H1 (cell line): ENCODE results near the gene B3GALT5. TPM values are rescaled to one million over a fixed set of nuclear protein-coding genes. Genes with fewer than 3 reads are reported as not detected.

ENCODE experiments used
- CTCF ChIA-PET: fragments of 300-600 bp; sonication (Branson Sonifier 250); formaldehyde crosslinking; loops from one replicate; lab custom pipeline; 2021; ENCODE audit not compliant: partially characterized antibody; lab: Charles Lee
- POLR2A ChIA-PET: fragments of 300-600 bp; sonication (Branson Sonifier 250); formaldehyde crosslinking; loops from one replicate; lab custom pipeline; 2021; ENCODE audit warnings: inconsistent platforms; ENCODE audit not compliant: partially characterized antibody; lab: Charles Lee
- DNase-seq, 2 experiments: peaks; one replicate each; pipeline versions ENCODE4 v3.0.0 to v3.0.0-alpha.2; 2010 to 2022; ENCODE audit warnings: low spot score in 2 of 2, low read depth in 1 of 2, mixed read lengths in 1 of 2
- FAIRE-seq: peaks from 2 replicates; lab custom pipeline; 2011; peaks lifted over from hg19 to GRCh38; lab: Jason Lieb, UNC
- H2AFZ ChIP-seq: 2 replicates; pipeline ENCODE4 v1.8.1; 2012; ENCODE audit warnings: low read length, inconsistent platforms
- H2AK5ac ChIP-seq: 2 replicates; pipeline ENCODE4 v1.6.1; 2013; ENCODE audit warnings: low read depth, low read length
- H2BK120ac ChIP-seq: replicated peaks from 2 replicates; pipeline ENCODE3; 2013; ENCODE audit warnings: low read depth, low read length, inconsistent platforms
- H2BK12ac ChIP-seq: 2 replicates; pipeline ENCODE4 v1.6.1; 2013; ENCODE audit warnings: low read depth, low read length
- H2BK15ac ChIP-seq: 2 replicates; pipeline ENCODE4 v1.6.1; 2013; ENCODE audit warnings: low read length
- H2BK20ac ChIP-seq: 2 replicates; pipeline ENCODE4 v1.6.1; 2013; ENCODE audit warnings: low read length
- H2BK5ac ChIP-seq: 2 replicates; pipeline ENCODE4 v1.6.1; 2013; ENCODE audit warnings: low read depth, low read length
- H3K14ac ChIP-seq: 2 replicates; pipeline ENCODE4 v1.6.1; 2013; ENCODE audit warnings: inconsistent platforms; ENCODE audit not compliant: insufficient read length
- H3K18ac ChIP-seq: 2 replicates; pipeline ENCODE4 v1.6.1; 2013; ENCODE audit warnings: low read length; ENCODE audit errors: extremely low read depth
- H3K23ac ChIP-seq: 2 replicates; pipeline ENCODE4 v1.6.1; 2013; ENCODE audit warnings: inconsistent platforms; ENCODE audit not compliant: insufficient read length
- H3K23me2 ChIP-seq: 2 replicates; pipeline ENCODE4 v1.6.1; 2013; ENCODE audit warnings: low read depth, low read length
- H3K27ac ChIP-seq: 2 replicates; pipeline ENCODE4 v1.6.1; 2011; ENCODE audit warnings: low read depth, low read length, inconsistent platforms
- H3K27me3 ChIP-seq, 4 experiments: replicated peaks in 1 of 4; 1 replicate in 1 of 4; 2 replicates in 3 of 4; pipeline versions ENCODE4 v1.6.1 to v1.8.1; 2011 to 2013; ENCODE audit warnings: low read length in 3 of 4, mild to moderate bottlenecking in 3 of 4, inconsistent platforms in 2 of 4, mixed read lengths in 2 of 4, moderate library complexity in 1 of 4; ENCODE audit not compliant: control insufficient read depth in 3 of 4, insufficient read depth in 3 of 4; ENCODE audit errors: extremely low read depth in 1 of 4
- H3K36me3 ChIP-seq, 4 experiments: 2 replicates each; pipeline versions ENCODE4 v1.6.1 to v1.8.1; 2011 to 2013; ENCODE audit warnings: mild to moderate bottlenecking in 4 of 4, low read length in 3 of 4, moderate library complexity in 2 of 4, control low read depth in 1 of 4, inconsistent platforms in 1 of 4; ENCODE audit not compliant: insufficient read depth in 4 of 4, control insufficient read depth in 2 of 4
- H3K4ac ChIP-seq: replicated peaks from 2 replicates; pipeline ENCODE3; 2013; ENCODE audit warnings: low read length, low read depth, mixed read lengths, inconsistent platforms; ENCODE audit not compliant: insufficient read length
- H3K4me1 ChIP-seq, 4 experiments: replicated peaks in 1 of 4; 1 replicate in 1 of 4; 2 replicates in 3 of 4; pipeline versions ENCODE4 v1.6.1 to v1.8.1; 2011 to 2013; ENCODE audit warnings: low read length in 3 of 4, inconsistent platforms in 2 of 4, mixed read lengths in 1 of 4; ENCODE audit not compliant: insufficient read depth in 4 of 4, control insufficient read depth in 3 of 4
- H3K4me2 ChIP-seq, 2 experiments: 2 replicates each; pipeline versions ENCODE4 v1.6.1 to v1.8.1; 2011 to 2013; ENCODE audit warnings: low read depth in 2 of 2, low read length in 2 of 2, control low read depth in 1 of 2, inconsistent platforms in 1 of 2, mild to moderate bottlenecking in 1 of 2; ENCODE audit not compliant: insufficient read depth in 1 of 2
- H3K4me3 ChIP-seq, 4 experiments: fragments of 200-600, 300-600 bp in 1 of 4; sonication (generic), shearing (Covaris generic), sonication (Bioruptor Twin) in 1 of 4; 2 replicates each; pipeline versions ENCODE4 v1.5.1 to v1.8.1; 2011 to 2016; ENCODE audit warnings: low read length in 4 of 4, low read depth in 3 of 4, control low read depth in 2 of 4, inconsistent platforms in 2 of 4, mild to moderate bottlenecking in 2 of 4, mixed read lengths in 1 of 4, moderate library complexity in 1 of 4; ENCODE audit not compliant: insufficient read depth in 2 of 4; ENCODE audit errors: extremely low read depth in 1 of 4
- H3K56ac ChIP-seq: replicated peaks from 2 replicates; pipeline ENCODE3; 2013; ENCODE audit warnings: low read depth, mild to moderate bottlenecking, mixed read lengths, low read length, inconsistent platforms; ENCODE audit not compliant: insufficient read length
- H3K79me1 ChIP-seq: 2 replicates; pipeline ENCODE4 v1.6.1; 2013; ENCODE audit warnings: low read depth, low read length, control low read depth
- H3K79me2 ChIP-seq, 2 experiments: 2 replicates each; pipeline versions ENCODE4 v1.6.1 to v1.8.1; 2012 to 2013; ENCODE audit warnings: low read length in 2 of 2, mild to moderate bottlenecking in 2 of 2, inconsistent platforms in 1 of 2; ENCODE audit not compliant: insufficient read depth in 2 of 2, control insufficient read depth in 1 of 2
- H3K9ac ChIP-seq, 4 experiments: replicated peaks in 1 of 4; 1 replicate in 1 of 4; 2 replicates in 3 of 4; pipeline versions ENCODE4 v1.6.1 to v1.8.1; 2011 to 2013; ENCODE audit warnings: low read depth in 3 of 4, low read length in 3 of 4, control low read depth in 2 of 4, mild to moderate bottlenecking in 2 of 4, moderate library complexity in 2 of 4, inconsistent platforms in 1 of 4; ENCODE audit errors: extremely low read depth in 1 of 4
- H3K9me3 ChIP-seq, 2 experiments: 2 replicates each; pipeline versions ENCODE4 v1.6.1 to v1.8.1; 2012 to 2013; ENCODE audit warnings: mild to moderate bottlenecking in 2 of 2, moderate library complexity in 2 of 2, control low read depth in 1 of 2, inconsistent platforms in 1 of 2, low read depth in 1 of 2, low read length in 1 of 2, mixed read lengths in 1 of 2; ENCODE audit not compliant: insufficient read depth in 2 of 2
- H4K20me1 ChIP-seq, 2 experiments: replicated peaks in 1 of 2; 2 replicates each; pipeline versions ENCODE3 to v1.8.1; 2011 to 2013; ENCODE audit warnings: inconsistent platforms in 2 of 2, low read length in 2 of 2, mild to moderate bottlenecking in 1 of 2; ENCODE audit not compliant: insufficient read depth in 2 of 2, control insufficient read depth in 1 of 2
- H4K5ac ChIP-seq: 2 replicates; pipeline ENCODE4 v1.6.1; 2013; ENCODE audit warnings: low read length, low read depth, mixed read lengths, inconsistent platforms; ENCODE audit not compliant: insufficient read length
- H4K8ac ChIP-seq: 2 replicates; pipeline ENCODE4 v1.8.0; 2013; ENCODE audit warnings: mild to moderate bottlenecking, moderate library complexity, low read length, inconsistent platforms; ENCODE audit not compliant: insufficient read depth; ENCODE audit errors: extremely low read depth
- H4K91ac ChIP-seq: replicated peaks from 2 replicates; pipeline ENCODE3; 2013; ENCODE audit warnings: low read length, mixed read lengths, inconsistent platforms; ENCODE audit not compliant: insufficient read length
- ATF3 ChIP-seq: IDR thresholded peaks from 2 replicates; pipeline ENCODE4 v1.6.1; 2011; ENCODE audit warnings: low read depth, mild to moderate bottlenecking, low read length; ENCODE audit not compliant: insufficient read depth
- BRCA1 ChIP-seq: IDR thresholded peaks from 2 replicates; pipeline ENCODE4 v1.6.1; 2012; ENCODE audit warnings: low read depth, low read length, improper control_type of control experiment
- CBX5 ChIP-seq: fragments of 300-800, 300-1000 bp; sonication (generic); IDR thresholded peaks from 2 replicates; pipeline ENCODE4 v1.7.1; 2016; ENCODE audit warnings: antibody characterized with exemption, low read length, low read depth
- EGR1 ChIP-seq: IDR thresholded peaks from 2 replicates; pipeline ENCODE4 v1.6.1; 2011; ENCODE audit warnings: low read depth, low read length, borderline replicate concordance
- EZH2 ChIP-seq: fragments of 200-600 bp; sonication (generic); IDR thresholded peaks from 2 replicates; pipeline ENCODE4 v1.7.1; 2012; ENCODE audit warnings: low read depth, mild to moderate bottlenecking, moderate library complexity, low read length, inconsistent platforms; ENCODE audit not compliant: severe bottlenecking
- FOSL1 ChIP-seq: IDR thresholded peaks from 2 replicates; pipeline ENCODE4 v1.6.1; 2011; ENCODE audit warnings: mild to moderate bottlenecking, low read depth, low read length, moderate library complexity; ENCODE audit not compliant: insufficient read depth
- GABPA ChIP-seq: IDR thresholded peaks from 2 replicates; pipeline ENCODE4 v1.6.1; 2011; ENCODE audit warnings: mild to moderate bottlenecking, low read length, moderate library complexity, borderline replicate concordance; ENCODE audit not compliant: insufficient read depth
- KDM4A ChIP-seq: IDR thresholded peaks from one replicate; pipeline ENCODE4 v1.7.1; 2012; ENCODE audit warnings: low read depth, mild to moderate bottlenecking, moderate library complexity, low read length, inconsistent platforms; ENCODE audit not compliant: severe bottlenecking
- KDM5A ChIP-seq: fragments of 200-600 bp; IDR thresholded peaks from 2 replicates; pipeline ENCODE4 v1.7.1; 2012; ENCODE audit warnings: mild to moderate bottlenecking, low read length, inconsistent platforms, mixed read lengths
- MAFK ChIP-seq: IDR thresholded peaks from 2 replicates; pipeline ENCODE4 v1.6.1; 2012; ENCODE audit warnings: low read depth, mild to moderate bottlenecking, improper control_type of control experiment, low read length
- SIN3A ChIP-seq, 2 experiments: IDR thresholded peaks in 1 of 2; conservative IDR thresholded peaks in 1 of 2; 2 replicates each; pipeline ENCODE4 v1.6.1; 2011 to 2012; ENCODE audit warnings: low read length in 2 of 2, improper control_type of control experiment in 1 of 2, low read depth in 1 of 2, mild to moderate bottlenecking in 1 of 2
- SP4 ChIP-seq: IDR thresholded peaks from 2 replicates; pipeline ENCODE4 v1.6.1; 2012; ENCODE audit warnings: low read length, inconsistent platforms
- YY1 ChIP-seq: IDR thresholded peaks from 2 replicates; pipeline ENCODE4 v1.6.1; 2011; ENCODE audit warnings: low read depth, mild to moderate bottlenecking, low read length
- WGBS, 2 experiments: shearing (Covaris generic) in 1 of 2; methylation state at CpG; one replicate each; pipeline versions ENCODE4 v1.1.6 to v1.1.7; 2013 to 2015; ENCODE audit warnings: low lambda C conversion rate in 2 of 2, mixed read lengths in 2 of 2, inconsistent platforms in 1 of 2, low coverage in 1 of 2, missing lambda C conversion rate in 1 of 2; ENCODE audit not compliant: insufficient replicate concordance in 2 of 2, insufficient coverage in 1 of 2, insufficient read length in 1 of 2; ENCODE audit errors: extremely low coverage in 1 of 2, missing lambda C conversion rate in 1 of 2; 5-methylcytosine and 5-hydroxymethylcytosine counted together
- polyA plus RNA-seq, 7 experiments: library from polyadenylated mRNA; depleted of rRNA in 3 of 7; stranded (reverse) in 5 of 7; unstranded in 2 of 7; fragments of >200 nt in 5 of 7; fragments of 200-250 nt in 2 of 7; gene quantifications; 1 replicate in 5 of 7; 2 replicates in 1 of 7; 4 replicates in 1 of 7; pipeline versions ENCODE4 v1.2.1 to v1.2.3, GENCODE V29; 2011 to 2013; ENCODE audit warnings: missing spikeins in 2 of 7, mixed read lengths in 2 of 7
- total RNA-seq: library from RNA; stranded (reverse); fragmentation: NEBNext Ultra II Directional; extraction: Animal tissue kit (Norgen Biotek cat#: 25700); gene quantifications from 2 replicates; pipeline ENCODE4 v1.2.1, GENCODE V29; 2021

B3GALT5 gene
- total and polyA plus RNA-seq, 2 of the 8 experiments (the other 6 are each of a cell fraction or from before 2014, with no cell fraction given): 11.9 to 25.1 TPM

GRCh38 chr21:39564200-39564599 lies 48.5 kb upstream of the B3GALT5 start:
- Histone ChIP-seq H3K4me2 (no peak overlapping the region), H2AFZ (no peak overlapping the region), H4K5ac (no peak overlapping the region), H2BK20ac (no peak overlapping the region), H3K4me3 (no peak overlapping the region), H3K27me3 (0 out of 7 replicates have a peak, but pooled peaks cover 0 to 2% (median 0%) of the 10 kb centered on the region in 4 experiments), H3K18ac (no peak overlapping the region), H3K4me1 (peaks cover 0 to 5% (median 2%) of the 10 kb centered on the region in 4 experiments; a peak in 3 of 7 replicates), H4K91ac (no peak overlapping the region), H2BK120ac (no peak overlapping the region), H3K27ac (no peak overlapping the region), H4K8ac (no peak overlapping the region), H2AK5ac (0 out of 2 replicates have a peak overlapping the region, but pooled peaks have one; percentile 76), H2BK15ac (no peak overlapping the region), H3K79me2 (no peaks in the 10 kb centered on the region), H3K56ac (no peak overlapping the region), H3K9me3 (no peaks in the 10 kb centered on the region), H3K23ac (no peak overlapping the region), H3K14ac (no peak overlapping the region), H3K9ac (no peak overlapping the region), H3K23me2 (no peaks in the 10 kb centered on the region; the same call in 1 of the 2 replicates), H4K20me1 (no peaks in the 10 kb centered on the region), H3K36me3 (no peaks in the 10 kb centered on the region), H3K4ac (no peak overlapping the region), H2BK5ac (no peak overlapping the region), H2BK12ac (no peak overlapping the region), H3K79me1 (no peaks in the 10 kb centered on the region)
- DNase-seq (no peak), FAIRE-seq (no peak)
- CTCF ChIA-PET: no interaction called here
- 87% methylated on average over 3 of the region's 3 CpGs; no CpG with 5 or more reads in 1 of the 2 experiments for WGBS, 2 experiments
- POLR2A ChIA-PET: interaction anchor here (1.7 kb wide), 1 partner anchor 28 kb away, joined by 5 read pairs; no protein-coding TSS in a partner anchor
- no peak for TF ChIP-seq FOSL1
- no peak for TF ChIP-seq GABPA
- no peak for TF ChIP-seq KDM4A
- TF ChIP-seq BRCA1: no peak
- no peak for TF ChIP-seq EZH2
- no peak for TF ChIP-seq SIN3A (conservative IDR thresholded peaks at IDR 0.05 in 1 of 2, IDR thresholded peaks at IDR 0.05 in 1 of 2; ENCODE audit: low read depth in 1 of 2, low read length in 2 of 2)
- no peak for TF ChIP-seq MAFK
- no peak for TF ChIP-seq CBX5
- no peak for TF ChIP-seq ATF3
- no peak for TF ChIP-seq EGR1
- no peak for TF ChIP-seq YY1
- no peak for TF ChIP-seq KDM5A
- TF ChIP-seq SP4: no peak
